IMR-90 (cell line): Measurements from ENCODE around the gene AWAT2.

ENCODE experiments used
- CEBPB ChIP-seq: IDR thresholded peaks from 2 replicates; pipeline ENCODE4 v1.6.1; 2012; ENCODE audit warnings: low read depth, low read length, improper control_type of control experiment
- CHD1 ChIP-seq: IDR thresholded peaks from 2 replicates; pipeline ENCODE4 v1.6.1; 2012; ENCODE audit warnings: low read depth, low read length, improper control_type of control experiment
- MAFK ChIP-seq: IDR thresholded peaks from 2 replicates; pipeline ENCODE4 v1.6.1; 2012; ENCODE audit warnings: low read depth, low read length, improper control_type of control experiment
- POLR2A ChIP-seq: IDR thresholded peaks from 2 replicates; pipeline ENCODE4 v1.6.1; 2012; ENCODE audit warnings: mild to moderate bottlenecking, low read depth, low read length
- RFX5 ChIP-seq: IDR thresholded peaks from 2 replicates; pipeline ENCODE4 v1.8.0; 2012; ENCODE audit warnings: low read depth, mild to moderate bottlenecking, low read length, moderate library complexity
- SMC3 ChIP-seq: fragments of 150-350 bp; IDR thresholded peaks from 2 replicates; pipeline ENCODE4 v1.6.1; 2016; ENCODE audit warnings: low read depth, mild to moderate bottlenecking, antibody characterized with exemption, low read length, moderate library complexity
- TF ChIP-seq, protein P1 (sequence below): conservative IDR thresholded peaks from 2 replicates; pipeline ENCODE4 v1.5.1; 2012; ENCODE audit warnings: mild to moderate bottlenecking, low read depth, low read length, improper control_type of control experiment
- TF ChIP-seq, protein P2 (sequence below): fragments of 150-350 bp; IDR thresholded peaks from 2 replicates; pipeline ENCODE4 v1.6.1; 2017; ENCODE audit warnings: mild to moderate bottlenecking, antibody characterized with exemption, low read length, low read depth

DNA sequence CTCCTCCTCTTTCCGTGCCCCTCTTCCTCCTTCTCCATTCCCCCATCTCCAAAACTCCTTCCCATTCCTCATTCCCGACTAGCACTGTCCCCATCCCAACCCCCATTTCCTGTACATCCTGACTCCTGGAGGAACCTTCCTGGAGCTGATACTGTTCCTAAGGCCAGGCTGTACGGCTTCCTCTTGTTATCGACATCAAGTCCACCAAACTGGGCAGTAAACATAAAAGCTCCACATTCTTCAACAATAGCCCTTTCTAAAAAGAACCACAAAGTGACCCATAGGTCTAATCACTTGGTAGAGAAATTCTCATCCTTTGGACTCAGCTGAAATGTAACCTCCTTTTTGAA lies 22.9 kb downstream of the AWAT2 start:
- no peak for TF ChIP-seq SMC3
- no peak for TF ChIP-seq POLR2A
- TF ChIP-seq, protein P1, sequence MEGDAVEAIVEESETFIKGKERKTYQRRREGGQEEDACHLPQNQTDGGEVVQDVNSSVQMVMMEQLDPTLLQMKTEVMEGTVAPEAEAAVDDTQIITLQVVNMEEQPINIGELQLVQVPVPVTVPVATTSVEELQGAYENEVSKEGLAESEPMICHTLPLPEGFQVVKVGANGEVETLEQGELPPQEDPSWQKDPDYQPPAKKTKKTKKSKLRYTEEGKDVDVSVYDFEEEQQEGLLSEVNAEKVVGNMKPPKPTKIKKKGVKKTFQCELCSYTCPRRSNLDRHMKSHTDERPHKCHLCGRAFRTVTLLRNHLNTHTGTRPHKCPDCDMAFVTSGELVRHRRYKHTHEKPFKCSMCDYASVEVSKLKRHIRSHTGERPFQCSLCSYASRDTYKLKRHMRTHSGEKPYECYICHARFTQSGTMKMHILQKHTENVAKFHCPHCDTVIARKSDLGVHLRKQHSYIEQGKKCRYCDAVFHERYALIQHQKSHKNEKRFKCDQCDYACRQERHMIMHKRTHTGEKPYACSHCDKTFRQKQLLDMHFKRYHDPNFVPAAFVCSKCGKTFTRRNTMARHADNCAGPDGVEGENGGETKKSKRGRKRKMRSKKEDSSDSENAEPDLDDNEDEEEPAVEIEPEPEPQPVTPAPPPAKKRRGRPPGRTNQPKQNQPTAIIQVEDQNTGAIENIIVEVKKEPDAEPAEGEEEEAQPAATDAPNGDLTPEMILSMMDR: no peak
- TF ChIP-seq CEBPB: no peak
- no peak for TF ChIP-seq CHD1
- TF ChIP-seq MAFK: no peak
- TF ChIP-seq, protein P2, sequence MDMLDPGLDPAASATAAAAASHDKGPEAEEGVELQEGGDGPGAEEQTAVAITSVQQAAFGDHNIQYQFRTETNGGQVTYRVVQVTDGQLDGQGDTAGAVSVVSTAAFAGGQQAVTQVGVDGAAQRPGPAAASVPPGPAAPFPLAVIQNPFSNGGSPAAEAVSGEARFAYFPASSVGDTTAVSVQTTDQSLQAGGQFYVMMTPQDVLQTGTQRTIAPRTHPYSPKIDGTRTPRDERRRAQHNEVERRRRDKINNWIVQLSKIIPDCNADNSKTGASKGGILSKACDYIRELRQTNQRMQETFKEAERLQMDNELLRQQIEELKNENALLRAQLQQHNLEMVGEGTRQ: no peak
- no peak for TF ChIP-seq RFX5
